Measurements from ENCODE around the gene SP2.
A peak's percentile ranks its signal among the peaks of the same experiment; 100 is the strongest.

SP2 gene

DNA sequence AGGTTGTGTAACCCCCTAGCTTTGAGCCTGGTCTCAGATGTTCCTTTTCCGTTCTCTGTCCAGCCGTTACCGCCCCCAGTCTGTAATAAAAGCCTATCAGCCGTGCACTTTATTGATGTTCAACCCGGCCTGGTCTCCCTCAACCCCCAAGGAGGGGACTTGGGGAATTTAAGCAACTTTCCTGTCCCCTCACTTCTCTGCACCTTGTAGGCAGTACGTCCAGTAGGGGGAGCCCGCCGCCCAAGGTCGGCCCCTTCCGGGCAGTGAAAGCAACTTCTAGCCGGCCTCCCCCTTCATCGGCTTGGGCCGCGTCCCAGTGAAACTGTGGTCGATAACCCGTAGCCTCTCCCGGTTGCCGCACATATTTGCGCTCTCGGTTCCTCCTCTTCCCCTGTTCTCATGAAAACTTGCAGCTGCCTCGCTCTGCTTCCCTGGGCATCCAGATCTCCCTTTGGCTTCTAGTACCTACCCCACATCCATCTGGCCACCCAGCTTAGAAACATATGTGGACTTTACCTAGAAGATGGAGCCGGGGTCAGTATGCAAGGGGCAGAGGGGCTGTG, 53.2 kb downstream of the SP2 start:
- peak; percentile 66 for DNase-seq (ENCODE audit: low read depth)

- no peak for DNase-seq (ENCODE audit: low read depth)
These were observed 53.9 kb downstream of the SP2 start for GRCh38 chr17:47949946-47950345.

DNA sequence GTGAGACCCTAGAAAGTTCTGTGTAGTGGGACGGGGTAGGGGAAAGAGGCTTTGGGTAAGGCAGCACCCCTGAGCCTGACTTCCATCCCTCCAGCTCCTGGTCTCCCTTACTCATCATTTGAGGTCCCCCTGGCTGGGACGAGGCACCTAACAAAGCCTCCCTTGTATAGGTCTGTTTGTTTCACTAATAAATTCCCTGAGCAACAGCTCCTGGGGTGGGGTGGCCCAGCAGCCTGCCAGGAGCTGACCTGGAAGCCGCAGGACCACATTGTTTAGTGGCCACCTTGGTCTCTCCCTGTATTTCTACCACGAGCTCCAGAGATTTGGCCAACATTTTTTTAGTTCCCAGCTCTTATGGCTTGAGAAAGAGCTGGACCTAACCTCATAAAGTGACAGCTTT, 54.4 kb downstream of the SP2 start:
- no peak for DNase-seq (ENCODE audit: low read depth)

- no peak for DNase-seq (ENCODE audit: low read depth)
These were observed 56.4 kb downstream of the SP2 start for GRCh38 chr17:47952171-47953021.

DNA sequence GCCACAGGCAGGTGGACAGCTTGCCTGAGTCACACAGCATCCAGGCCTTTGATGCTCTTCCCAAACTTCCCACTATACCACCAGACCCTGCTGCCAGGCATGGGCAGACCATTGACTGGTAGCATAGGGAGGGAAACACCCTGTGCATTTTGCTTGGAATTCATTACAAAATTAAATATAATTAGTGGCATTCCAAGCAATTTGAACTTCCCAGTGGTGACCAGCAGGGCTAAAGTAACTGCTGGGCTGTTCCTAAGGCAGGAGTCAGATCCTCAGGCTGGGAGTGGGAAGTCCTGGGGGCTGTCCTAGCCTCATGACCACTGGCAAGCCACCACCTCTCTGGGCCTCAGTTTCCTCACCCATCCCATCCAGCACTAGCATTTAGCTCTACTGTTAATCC, 57.9 kb downstream of the SP2 start:
- no peak for DNase-seq (ENCODE audit: low read depth)

DNA sequence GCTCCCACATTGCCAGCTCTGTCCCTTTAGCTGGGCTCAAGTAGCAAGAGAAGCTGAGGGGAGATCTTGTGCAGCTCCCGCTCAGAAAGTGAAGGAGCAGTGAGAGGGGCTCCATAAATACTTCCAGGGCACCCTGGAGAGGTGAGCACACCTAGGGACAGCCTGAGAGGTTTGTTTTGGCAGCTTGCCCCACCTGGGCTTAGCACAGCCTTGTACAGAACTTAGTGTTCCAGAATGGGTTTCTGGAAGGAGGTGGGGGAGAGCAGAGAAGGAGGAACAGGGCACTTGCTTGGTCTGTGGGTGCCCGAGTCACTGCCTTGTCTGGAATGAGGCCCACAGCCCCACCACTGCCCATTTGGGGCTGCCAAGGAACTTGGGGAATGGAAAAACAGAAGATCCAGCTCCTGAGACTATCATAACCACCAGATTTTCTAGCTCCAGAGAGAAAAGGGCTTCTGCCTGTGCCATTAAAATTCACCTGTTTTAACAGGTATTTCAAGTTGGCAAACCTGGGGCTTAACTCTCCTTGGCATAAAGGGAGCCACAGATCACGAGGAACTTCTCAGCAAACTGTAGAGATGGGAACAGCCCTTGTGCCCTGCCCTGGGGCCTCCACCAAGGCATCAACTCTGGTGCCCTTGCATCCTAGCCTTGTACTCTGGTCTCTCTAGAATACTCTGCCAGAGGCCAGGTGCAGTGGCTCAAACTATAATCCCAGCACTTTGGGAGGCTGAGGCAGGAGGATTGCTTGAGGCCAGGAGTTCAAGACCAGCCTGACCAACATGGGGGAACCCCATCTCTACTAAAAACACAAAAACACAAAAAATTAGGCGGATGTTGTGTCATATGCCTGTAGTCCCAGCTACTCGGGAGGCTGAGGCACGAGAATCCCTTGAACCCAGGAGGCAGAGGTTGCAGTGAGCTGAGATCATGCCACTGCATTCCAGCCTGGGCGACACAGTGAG, 59.7 kb downstream of the SP2 start:
- DNase-seq (ENCODE audit: low read depth) = no peak

DNA sequence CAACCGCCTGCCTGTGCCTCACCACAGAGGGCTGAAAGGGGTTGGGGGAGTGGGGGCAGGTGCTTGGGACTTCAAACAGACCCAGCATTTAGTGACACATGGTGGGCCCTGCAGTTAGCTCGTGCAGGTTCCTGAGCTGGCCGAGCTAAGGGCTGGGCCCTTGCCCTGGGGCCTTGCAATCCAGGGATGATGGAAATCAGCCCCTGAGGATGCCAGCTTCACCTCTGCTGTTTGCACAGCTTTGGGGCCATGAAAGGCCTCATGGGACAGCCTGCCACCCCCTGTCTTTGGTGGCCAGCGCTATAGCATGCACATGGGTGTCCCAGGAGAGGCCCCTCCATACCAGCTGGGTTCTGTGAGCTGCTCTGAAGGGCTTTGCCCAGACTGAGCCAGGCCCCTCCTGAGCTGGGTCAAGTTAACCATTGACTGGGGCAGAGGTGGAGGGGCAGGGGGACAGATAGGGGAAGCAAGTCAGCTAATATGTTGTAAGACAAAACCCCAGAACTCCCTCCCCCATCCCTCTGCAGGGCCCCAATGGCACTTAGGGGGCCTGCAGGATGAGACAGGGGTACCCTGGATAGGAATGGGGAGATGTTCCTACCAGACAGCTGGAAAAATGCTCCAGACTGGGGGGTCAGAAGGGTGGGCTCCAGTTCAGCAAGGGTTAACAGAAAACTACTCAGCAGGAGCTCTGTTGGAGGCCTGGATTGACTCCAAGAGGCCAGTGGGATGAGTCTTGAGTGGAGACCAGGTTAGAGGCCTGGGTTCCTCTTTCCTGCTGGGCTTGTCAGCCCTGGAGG, 61.0 kb downstream of the SP2 start:
- DNase-seq (ENCODE audit: low read depth) = no peak

DNA sequence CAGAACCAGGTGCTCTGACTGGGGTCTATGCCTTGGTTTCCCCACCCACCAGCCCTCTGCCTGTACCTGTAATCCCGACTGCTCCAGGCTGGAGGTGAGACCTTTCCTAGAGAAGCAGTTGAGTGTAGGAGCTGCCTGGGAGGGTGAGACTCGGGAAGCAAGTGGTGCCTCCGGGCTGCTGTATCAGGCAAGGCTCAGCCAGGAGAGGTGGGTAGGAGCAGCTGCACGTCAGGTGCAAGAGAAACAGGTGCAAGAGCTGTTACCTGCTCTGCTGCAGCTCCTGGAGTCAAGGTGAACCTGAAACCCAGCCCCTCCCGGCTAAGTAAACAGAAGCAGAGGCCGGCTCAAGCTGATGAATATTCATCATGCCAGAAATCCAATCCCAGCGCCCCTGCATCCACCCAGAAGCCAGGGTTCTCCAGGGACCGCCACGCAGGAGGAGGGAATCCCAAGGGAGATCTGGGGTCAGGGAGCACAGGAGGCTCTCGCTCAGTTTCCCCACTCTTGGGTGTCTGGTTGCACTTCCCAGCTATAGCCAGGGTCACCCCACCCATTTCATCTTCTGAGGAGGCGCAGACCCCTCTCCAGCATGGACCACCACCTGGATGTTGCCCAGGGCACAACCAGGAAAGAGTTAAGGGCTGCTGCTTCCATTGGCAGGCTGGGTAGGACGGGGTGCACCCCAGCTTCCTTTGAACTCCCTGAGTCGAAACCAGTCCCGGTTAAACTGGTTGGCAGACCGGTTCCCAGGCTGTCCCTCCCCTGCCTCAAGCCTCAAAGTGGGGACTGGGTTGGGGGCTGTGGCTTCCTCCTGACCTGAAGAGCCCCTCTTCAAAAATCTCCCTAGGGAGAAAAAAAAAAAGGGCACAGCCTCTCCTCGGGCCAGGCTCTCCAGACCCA, 61.8 kb downstream of the SP2 start, which contains the start of gene PRR15L:
Gene PRR15L (minus strand): TSS at position 293 of the 900 bp plus-strand sequence. CDS start 4,649 bp downstream, outside the sequence.
- no peak for DNase-seq (ENCODE audit: low read depth)

DNA sequence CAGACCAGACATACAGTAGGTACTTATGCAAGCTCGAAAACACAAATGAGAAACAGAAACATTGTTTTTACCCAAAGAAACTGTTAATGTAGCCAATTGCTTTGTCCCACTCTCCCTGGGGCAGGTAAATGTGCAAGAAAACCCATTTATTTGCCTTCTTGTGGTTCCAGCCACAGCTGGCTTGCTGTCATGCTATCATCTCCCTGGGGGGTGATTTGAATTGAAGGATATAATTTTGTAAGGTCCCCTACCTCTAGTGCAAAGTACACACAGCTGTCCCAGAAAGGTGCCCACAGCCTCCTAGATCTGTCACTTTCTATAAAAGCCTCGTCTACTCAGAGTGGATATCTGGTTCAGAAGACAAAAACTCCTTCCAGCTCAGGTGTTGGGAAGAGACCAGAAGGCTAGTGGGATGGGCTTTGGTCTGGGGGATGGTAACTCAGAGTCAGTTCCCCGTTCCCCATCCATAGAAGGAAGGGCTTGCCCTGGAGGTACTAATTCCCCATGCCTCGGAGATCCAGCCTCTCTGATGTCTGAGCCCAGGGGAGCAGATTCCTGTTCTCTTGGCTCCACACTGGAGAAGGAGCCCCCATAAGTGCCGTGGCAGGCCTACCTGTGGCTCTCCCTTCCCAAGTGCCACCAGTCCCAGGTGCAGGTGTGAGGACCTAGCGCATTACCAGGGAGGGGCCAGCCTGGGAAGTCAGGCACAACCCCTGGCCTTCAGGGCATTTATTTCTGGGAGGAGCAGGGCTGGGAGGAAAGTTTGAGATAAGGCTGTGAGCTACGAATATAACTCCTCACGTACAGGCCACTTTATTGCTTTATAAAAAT, 64.0 kb downstream of the SP2 start:
- no peak for DNase-seq (ENCODE audit: low read depth)

DNA sequence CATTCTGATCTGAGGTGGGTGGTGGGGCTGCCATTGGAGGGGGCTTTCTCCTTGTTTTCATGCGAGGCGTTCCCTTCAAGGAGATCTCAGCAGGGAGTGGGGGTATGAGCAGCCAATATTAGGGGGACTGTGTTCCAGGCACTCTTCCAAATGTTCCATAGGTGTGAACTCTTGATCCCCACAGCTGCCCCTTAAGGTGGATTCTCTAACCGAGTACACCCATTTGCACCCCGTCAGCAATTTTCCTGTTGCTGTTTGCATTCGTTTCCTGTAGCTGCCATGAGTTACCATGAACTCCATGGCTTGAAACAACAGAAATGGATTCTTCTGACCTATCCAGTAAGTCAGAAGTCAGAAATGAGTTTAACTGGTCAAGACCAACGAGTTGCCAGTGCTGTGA, 65.4 kb downstream of the SP2 start:
- no peak for DNase-seq (ENCODE audit: low read depth)

GRCh38 chr17:47962901-47963300, 66.9 kb downstream of the SP2 start:
- no peak for DNase-seq (ENCODE audit: low read depth)

- DNase-seq (ENCODE audit: low read depth) = no peak
These were observed 68.8 kb downstream of the SP2 start for GRCh38 chr17:47964856-47965255.

GRCh38 chr17:47966079-47966519, 70.1 kb downstream of the SP2 start:
- no peak for DNase-seq (ENCODE audit: low read depth)

DNA sequence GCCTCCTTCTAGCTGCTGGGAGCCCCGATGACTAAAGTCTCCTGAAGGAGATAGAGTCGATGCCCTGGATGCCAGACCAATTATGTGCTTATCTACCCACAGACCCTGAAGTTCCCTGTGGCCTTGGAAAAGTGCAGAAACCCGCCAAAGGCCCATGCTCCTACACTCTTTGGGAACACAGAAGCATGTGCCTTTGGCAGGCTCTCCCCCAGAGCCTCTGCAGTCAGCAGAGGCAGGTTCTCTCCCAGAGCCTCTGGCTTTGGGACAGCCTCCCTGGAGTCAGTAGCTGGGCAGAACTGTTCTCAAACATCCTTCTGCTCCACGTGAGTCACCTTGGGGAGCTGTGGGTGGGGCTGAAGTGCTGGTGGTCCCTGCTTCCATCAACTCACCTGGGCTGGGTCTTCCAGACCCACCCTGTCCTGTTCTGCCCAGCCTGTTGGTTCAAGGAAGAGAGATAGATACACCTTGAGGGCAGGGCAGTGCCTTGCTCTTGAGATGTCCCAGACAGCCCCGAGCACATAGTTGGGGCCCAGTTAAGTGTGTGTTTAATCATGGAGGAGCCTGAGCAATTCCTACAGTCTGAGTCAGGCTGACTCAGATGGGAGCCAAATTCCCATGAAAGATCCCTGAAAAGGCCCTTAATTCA, 71.7 kb downstream of the SP2 start:
- no peak for DNase-seq (ENCODE audit: low read depth)

DNA sequence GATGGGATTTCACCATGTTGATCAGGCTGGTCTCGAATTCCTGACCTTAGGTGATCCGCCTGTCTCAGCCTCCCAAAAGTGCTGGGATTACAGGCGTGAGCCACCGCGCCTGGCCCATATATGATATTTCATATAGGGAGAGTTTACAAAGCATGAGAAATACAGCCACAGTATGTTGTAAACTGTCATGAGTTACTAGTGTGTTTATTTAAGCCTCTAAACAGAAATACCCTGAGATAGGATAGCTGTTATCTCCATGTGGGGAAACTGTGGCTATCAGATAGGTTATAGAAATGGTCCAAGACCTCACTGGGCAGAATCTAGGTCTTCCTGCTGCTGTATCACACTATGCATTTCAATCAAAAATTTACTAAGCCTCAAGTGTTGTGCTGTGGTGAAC, 72.8 kb downstream of the SP2 start:
- DNase-seq (ENCODE audit: low read depth) = no peak

DNA sequence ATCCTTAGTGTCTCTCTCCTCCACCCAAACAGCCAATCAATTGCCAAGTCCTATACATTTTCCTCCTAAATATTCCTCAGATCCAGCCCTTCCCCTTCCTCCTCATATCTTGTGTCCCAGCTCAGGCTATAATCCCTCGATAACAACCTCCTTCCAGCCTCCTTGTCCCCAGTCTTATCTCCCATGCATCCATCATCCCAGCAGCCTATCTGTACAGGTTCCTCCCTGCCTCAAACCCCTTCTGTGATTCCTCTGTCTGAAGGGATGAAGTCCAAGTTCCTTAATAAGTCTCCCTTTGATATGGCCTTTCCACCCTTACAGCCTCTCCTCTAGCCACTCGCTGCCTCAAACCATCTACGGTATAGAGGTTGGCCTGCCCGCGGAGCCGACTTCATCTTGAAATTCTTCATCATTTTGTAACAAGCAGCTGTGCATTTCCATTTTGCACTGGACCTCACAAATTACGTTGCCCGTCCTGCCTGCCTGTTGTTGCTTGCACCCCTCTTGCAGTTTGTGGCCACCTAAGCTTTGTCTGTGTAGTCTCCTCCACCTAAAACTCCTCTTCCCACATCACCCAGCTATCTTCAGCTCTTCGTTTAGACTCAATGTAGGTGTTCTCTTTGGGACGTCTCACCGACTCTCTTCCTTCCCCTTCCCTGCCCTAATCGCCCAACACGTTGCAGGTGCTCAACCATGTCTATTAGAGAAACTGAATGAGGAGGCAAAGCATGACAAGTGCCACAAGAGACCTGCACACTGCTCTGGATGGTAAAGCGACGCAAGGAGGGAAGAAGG, 74.1 kb downstream of the SP2 start:
- no peak for DNase-seq (ENCODE audit: low read depth)

- peak; percentile 99 for DNase-seq (ENCODE audit: low read depth)
These were observed 74.9 kb downstream of the SP2 start, which contains the start of gene CDK5RAP3 for GRCh38 chr17:47970725-47971499. Gene CDK5RAP3 (plus strand): TSS chr17:47971113. CDS start chr17:47971147, 34 bp downstream.

Data from activated T-helper 9 cell treated with anti-CD3 and anti-CD28 coated beads, Interleukin-2, amount 50 U/mL, for 16 hours (primary cell).